ENCODE measurements around the gene CAB39. TPM values are rescaled to one million over a fixed set of nuclear protein-coding genes. Genes with fewer than 3 reads are reported as not detected.
A peak's percentile ranks its signal among the peaks of the same experiment; 100 is the strongest.

Gene CAB39
- total RNA-seq, 1 donor from 2014 or later = 66.6 TPM

DNA sequence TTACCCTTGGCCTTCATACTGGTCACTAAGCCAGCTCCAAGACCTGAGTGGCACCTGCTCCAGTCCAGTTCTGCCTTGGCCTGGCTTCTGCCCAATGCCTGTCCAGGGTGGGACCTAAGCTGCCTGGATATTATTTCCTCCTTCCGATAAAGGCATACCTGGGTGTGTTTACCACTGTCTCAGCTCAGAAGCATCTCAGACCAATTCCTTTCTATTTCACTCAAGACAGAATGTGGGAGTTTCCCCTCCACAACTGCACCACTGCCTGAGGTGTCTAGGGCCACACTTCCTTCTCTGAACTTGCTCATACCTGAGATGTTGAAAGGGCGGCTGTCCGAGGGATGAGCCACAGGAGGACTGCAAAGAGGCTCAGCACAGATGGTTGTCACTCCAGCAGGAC, 18.4 kb upstream of the CAB39 start:
- Mint-ChIP-seq H3K9me3 (ENCODE audit: unreplicated experiment) (peaks cover 3% of the 10 kb centered on the region), H3K27me3 (ENCODE audit: low read depth, unreplicated experiment) (no peaks in the 10 kb centered on the region), H3K36me3 (ENCODE audit: low read depth, unreplicated experiment) (no peaks in the 10 kb centered on the region), H3K4me3 (ENCODE audit: unreplicated experiment) (no peak overlapping the region), H3K27ac (ENCODE audit: unreplicated experiment) (peak overlapping the region; percentile 14), H3K4me1 (ENCODE audit: low read depth, unreplicated experiment) (peaks cover 20% of the 10 kb centered on the region)
- H3K27me3 ChIP-seq (ENCODE audit: insufficient read depth, low read length) = no peaks in the 10 kb centered on the region
- H3K36me3 ChIP-seq (ENCODE audit: insufficient read depth, low read length) = no peaks in the 10 kb centered on the region
- no peaks in the 10 kb centered on the region for H3K9me3 ChIP-seq (ENCODE audit: insufficient read depth, low read depth, low read length)
- H3K4me2 ChIP-seq (ENCODE audit: low read length) = no peak overlapping the region
- no peaks in the 10 kb centered on the region for H4K20me1 ChIP-seq (ENCODE audit: insufficient read depth, low read length)
- H3K4me1 ChIP-seq (ENCODE audit: insufficient read depth, low read length) = peaks cover 17% of the 10 kb centered on the region
- no peak for DNase-seq (ENCODE audit: low read depth)
- no peak overlapping the region for H3K27ac ChIP-seq (ENCODE audit: low read depth, low read length)
- no peak overlapping the region for H2AFZ ChIP-seq (ENCODE audit: low read depth, low read length)
- TF ChIP-seq, protein P1, sequence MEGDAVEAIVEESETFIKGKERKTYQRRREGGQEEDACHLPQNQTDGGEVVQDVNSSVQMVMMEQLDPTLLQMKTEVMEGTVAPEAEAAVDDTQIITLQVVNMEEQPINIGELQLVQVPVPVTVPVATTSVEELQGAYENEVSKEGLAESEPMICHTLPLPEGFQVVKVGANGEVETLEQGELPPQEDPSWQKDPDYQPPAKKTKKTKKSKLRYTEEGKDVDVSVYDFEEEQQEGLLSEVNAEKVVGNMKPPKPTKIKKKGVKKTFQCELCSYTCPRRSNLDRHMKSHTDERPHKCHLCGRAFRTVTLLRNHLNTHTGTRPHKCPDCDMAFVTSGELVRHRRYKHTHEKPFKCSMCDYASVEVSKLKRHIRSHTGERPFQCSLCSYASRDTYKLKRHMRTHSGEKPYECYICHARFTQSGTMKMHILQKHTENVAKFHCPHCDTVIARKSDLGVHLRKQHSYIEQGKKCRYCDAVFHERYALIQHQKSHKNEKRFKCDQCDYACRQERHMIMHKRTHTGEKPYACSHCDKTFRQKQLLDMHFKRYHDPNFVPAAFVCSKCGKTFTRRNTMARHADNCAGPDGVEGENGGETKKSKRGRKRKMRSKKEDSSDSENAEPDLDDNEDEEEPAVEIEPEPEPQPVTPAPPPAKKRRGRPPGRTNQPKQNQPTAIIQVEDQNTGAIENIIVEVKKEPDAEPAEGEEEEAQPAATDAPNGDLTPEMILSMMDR (IDR thresholded peaks at IDR 0.05; ENCODE audit: insufficient read depth, low read depth, low read length) = no peak
- TF ChIP-seq EZH2 (IDR thresholded peaks at IDR 0.05; ENCODE audit: insufficient read depth, low read length) = no peak
- no peak overlapping the region for H3K9ac ChIP-seq (ENCODE audit: low read length)
- H3K79me2 ChIP-seq (ENCODE audit: insufficient read depth, low read length) = no peaks in the 10 kb centered on the region
- H3K4me3 ChIP-seq (ENCODE audit: insufficient read depth, low read depth, low read length) = no peak overlapping the region
- no peak for FAIRE-seq

DNA sequence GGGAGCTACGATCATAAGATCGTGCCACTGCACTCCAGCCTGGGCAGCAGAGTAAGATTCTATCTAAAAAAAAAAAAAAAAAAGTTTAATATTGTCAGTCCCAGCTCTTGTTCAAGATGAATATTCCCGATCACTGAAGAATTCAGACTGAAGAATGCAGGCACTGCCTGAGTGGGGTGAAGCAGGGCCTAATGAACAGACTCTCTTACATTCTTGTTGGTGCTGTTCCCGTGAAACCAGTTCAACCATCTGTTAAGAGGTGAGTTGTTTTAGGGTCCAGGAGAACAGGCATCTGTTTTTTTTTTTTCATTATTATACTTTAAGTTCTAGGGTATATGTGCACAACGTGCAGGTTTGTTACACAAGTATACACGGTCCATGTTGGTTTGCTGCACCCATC, 17.1 kb upstream of the CAB39 start:
- H3K79me2 ChIP-seq (ENCODE audit: insufficient read depth, low read length) = no peaks in the 10 kb centered on the region
- Mint-ChIP-seq H3K36me3 (ENCODE audit: low read depth, unreplicated experiment) (no peaks in the 10 kb centered on the region), H3K27me3 (ENCODE audit: low read depth, unreplicated experiment) (no peaks in the 10 kb centered on the region), H3K4me3 (ENCODE audit: unreplicated experiment) (no peak overlapping the region), H3K27ac (ENCODE audit: unreplicated experiment) (no peak overlapping the region), H3K9me3 (ENCODE audit: unreplicated experiment) (peaks cover 3% of the 10 kb centered on the region), H3K4me1 (ENCODE audit: low read depth, unreplicated experiment) (peaks cover 16% of the 10 kb centered on the region)
- no peak overlapping the region for H3K9ac ChIP-seq (ENCODE audit: low read length)
- no peaks in the 10 kb centered on the region for H4K20me1 ChIP-seq (ENCODE audit: insufficient read depth, low read length)
- H3K4me1 ChIP-seq (ENCODE audit: insufficient read depth, low read length) = peaks cover 11% of the 10 kb centered on the region
- no peak for FAIRE-seq
- H3K27ac ChIP-seq (ENCODE audit: low read depth, low read length) = no peak overlapping the region
- no peaks in the 10 kb centered on the region for H3K36me3 ChIP-seq (ENCODE audit: insufficient read depth, low read length)
- H2AFZ ChIP-seq (ENCODE audit: low read depth, low read length) = no peak overlapping the region
- no peaks in the 10 kb centered on the region for H3K27me3 ChIP-seq (ENCODE audit: insufficient read depth, low read length)
- no peak overlapping the region for H3K4me2 ChIP-seq (ENCODE audit: low read length)
- no peak for TF ChIP-seq EZH2 (IDR thresholded peaks at IDR 0.05; ENCODE audit: insufficient read depth, low read length)
- TF ChIP-seq, protein P1 (IDR thresholded peaks at IDR 0.05; ENCODE audit: insufficient read depth, low read depth, low read length) = no peak
- no peak overlapping the region for H3K4me3 ChIP-seq (ENCODE audit: insufficient read depth, low read depth, low read length)
- no peaks in the 10 kb centered on the region for H3K9me3 ChIP-seq (ENCODE audit: insufficient read depth, low read depth, low read length)
- DNase-seq (ENCODE audit: low read depth) = no peak

- Histone ChIP-seq H3K36me3 (ENCODE audit: insufficient read depth, low read length) (no peaks in the 10 kb centered on the region), H3K27me3 (ENCODE audit: insufficient read depth, low read length) (no peaks in the 10 kb centered on the region), H3K4me3 (ENCODE audit: insufficient read depth, low read depth, low read length) (no peak overlapping the region), H3K4me2 (ENCODE audit: low read length) (no peak overlapping the region), H3K9me3 (ENCODE audit: insufficient read depth, low read depth, low read length) (no peaks in the 10 kb centered on the region), H4K20me1 (ENCODE audit: insufficient read depth, low read length) (no peaks in the 10 kb centered on the region), H2AFZ (ENCODE audit: low read depth, low read length) (no peak overlapping the region), H3K79me2 (ENCODE audit: insufficient read depth, low read length) (no peaks in the 10 kb centered on the region), H3K4me1 (ENCODE audit: insufficient read depth, low read length) (no peaks in the 10 kb centered on the region), H3K27ac (ENCODE audit: low read depth, low read length) (no peak overlapping the region), H3K9ac (ENCODE audit: low read length) (no peak overlapping the region)
- peaks cover 9% of the 10 kb centered on the region for H3K4me1 Mint-ChIP-seq (ENCODE audit: low read depth, unreplicated experiment)
- TF ChIP-seq, protein P1 (IDR thresholded peaks at IDR 0.05; ENCODE audit: insufficient read depth, low read depth, low read length) = no peak
- TF ChIP-seq EZH2 (IDR thresholded peaks at IDR 0.05; ENCODE audit: insufficient read depth, low read length) = no peak
- H3K27ac Mint-ChIP-seq (ENCODE audit: unreplicated experiment) = no peak overlapping the region
- no peak for DNase-seq (ENCODE audit: low read depth)
- no peak for FAIRE-seq
- H3K27me3 Mint-ChIP-seq (ENCODE audit: low read depth, unreplicated experiment) = no peaks in the 10 kb centered on the region
- H3K4me3 Mint-ChIP-seq (ENCODE audit: unreplicated experiment) = no peak overlapping the region
- H3K36me3 Mint-ChIP-seq (ENCODE audit: low read depth, unreplicated experiment) = no peaks in the 10 kb centered on the region
- H3K9me3 Mint-ChIP-seq (ENCODE audit: unreplicated experiment) = peaks cover 3% of the 10 kb centered on the region
These were observed 16.0 kb upstream of the CAB39 start for GRCh38 chr2:230696670-230697069.
